ENCODE data around the gene SNX30.
"Not testable (repeated sequence)": the region's sequence is repeated elsewhere in the genome, so short reads cannot be mapped to it uniquely, and the experiment has no call there.

SNX30 gene

DNA sequence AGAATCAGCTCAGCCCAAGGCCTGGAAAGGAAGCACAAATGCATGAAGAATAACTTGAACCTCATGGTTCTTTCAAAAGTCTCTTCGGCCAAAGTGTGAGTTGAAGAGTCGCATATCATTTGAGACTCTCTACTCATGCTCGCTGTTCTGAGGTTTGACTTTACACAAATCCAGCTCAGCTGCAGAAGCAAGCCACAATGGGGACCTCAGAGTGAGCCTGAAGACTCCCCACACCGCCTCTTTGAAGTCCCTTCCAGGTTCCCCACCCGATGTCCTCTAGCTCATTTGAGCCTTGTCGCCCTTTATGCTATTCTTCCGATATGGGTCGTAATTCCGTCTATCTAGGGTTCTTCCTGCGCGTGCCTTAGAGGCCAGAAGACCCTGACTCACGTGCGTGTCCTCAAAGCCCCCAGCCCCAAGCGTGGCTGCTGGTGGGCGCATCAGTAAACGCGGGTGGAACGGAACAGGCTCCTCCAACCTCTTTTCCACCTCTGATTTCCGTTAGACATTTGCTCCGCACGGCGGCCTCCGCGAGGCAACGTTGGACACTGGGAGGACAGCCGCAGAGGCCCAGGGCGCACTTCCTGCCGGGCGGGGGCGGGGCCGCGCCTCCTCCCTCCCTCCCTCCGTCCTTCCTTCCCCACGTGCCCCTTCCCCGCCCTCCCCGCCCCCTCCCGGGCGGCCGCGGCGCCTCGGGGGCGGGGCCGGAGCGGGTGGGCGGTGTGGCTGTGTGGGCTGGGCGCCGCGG lies at the start of gene SNX30:
Gene SNX30 (plus strand): TSS at position 745 of the 748 bp plus-strand sequence. CDS start 242 bp downstream, outside the sequence.
- peak; percentile 91 for DNase-seq
- in situ Hi-C loops (cut with MboI; ENCODE audit: low pct_unique_long_range_greater_than_20kb, low sequenced_read_pairs), result no loop called here

GRCh38 chr9:112703304-112703703 lies 47.3 kb upstream of the SNX30 start:
- in situ Hi-C loops (cut with MboI; ENCODE audit: low pct_unique_long_range_greater_than_20kb, low sequenced_read_pairs), result loop anchor here (25.0 kb wide), 1 partner anchor 616 kb away; no protein-coding TSS in a partner anchor
- DNase-seq, result no peak

DNA sequence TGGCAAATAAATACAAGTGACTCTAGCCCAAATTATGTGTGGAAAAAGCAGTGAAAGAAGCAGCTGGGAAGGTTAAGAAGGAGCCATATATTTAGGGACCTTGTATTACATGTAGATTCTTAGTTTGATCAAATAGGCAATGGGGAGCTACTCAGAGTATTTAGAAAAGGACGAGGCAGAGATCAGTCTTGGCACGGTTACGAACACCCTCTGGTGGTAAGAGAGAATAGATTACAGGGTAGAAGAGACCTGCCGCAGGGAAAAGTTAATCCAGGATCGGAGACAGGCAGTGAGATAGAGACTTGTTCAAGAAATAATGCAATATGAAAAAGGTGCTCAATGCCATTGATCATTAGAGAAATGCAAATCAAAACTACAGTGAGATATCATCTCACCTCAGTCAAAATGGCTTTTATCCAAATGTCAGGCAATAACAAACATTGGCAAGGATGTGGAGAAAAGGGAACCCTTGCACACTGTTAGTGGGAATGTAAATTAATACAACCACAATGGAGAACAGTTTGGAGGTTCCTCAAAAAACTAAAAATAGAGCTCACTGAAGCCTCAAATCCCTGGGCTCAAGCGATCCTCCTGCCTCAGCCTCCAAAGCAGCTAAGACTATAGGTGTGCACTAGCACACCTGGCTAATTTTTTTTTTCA lies 44.7 kb upstream of the SNX30 start:
- DNase-seq, result peak; percentile 30

GRCh38 chr9:112711050-112711689 lies 39.4 kb upstream of the SNX30 start:
- DNase-seq, result peak; percentile 37
- in situ Hi-C loops (cut with MboI; ENCODE audit: low pct_unique_long_range_greater_than_20kb, low sequenced_read_pairs), result loop anchor here (25.0 kb wide), 1 partner anchor 624 kb away; no protein-coding TSS in a partner anchor

More for the DNA sequence above, 44.7 kb upstream of the SNX30 start:
- in situ Hi-C loops (cut with MboI; ENCODE audit: low pct_unique_long_range_greater_than_20kb, low sequenced_read_pairs), result loop anchor here (25.0 kb wide), 1 partner anchor 619 kb away; no protein-coding TSS in a partner anchor

DNA sequence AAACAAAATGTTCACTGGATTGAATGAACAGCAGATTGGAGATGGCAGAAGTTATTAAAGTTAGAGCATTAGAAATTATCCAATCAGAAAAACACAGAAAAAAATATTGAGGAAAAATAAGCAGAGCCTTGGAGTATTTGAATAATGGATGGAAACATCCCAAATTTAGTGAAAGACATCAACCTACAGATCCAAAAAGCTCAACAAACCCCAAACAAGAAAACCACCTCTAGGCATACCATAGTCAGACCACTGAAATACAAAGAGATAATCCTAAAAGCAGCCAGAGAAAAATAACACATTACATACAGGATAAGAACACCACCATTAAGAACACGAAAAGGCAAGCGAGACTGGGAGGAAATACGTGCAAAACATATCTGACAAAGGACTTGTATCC lies 37.9 kb upstream of the SNX30 start:
- DNase-seq, result no peak
- in situ Hi-C loops (cut with MboI; ENCODE audit: low pct_unique_long_range_greater_than_20kb, low sequenced_read_pairs), result loop anchor here (25.0 kb wide), 1 partner anchor 625 kb away; no protein-coding TSS in a partner anchor

DNA sequence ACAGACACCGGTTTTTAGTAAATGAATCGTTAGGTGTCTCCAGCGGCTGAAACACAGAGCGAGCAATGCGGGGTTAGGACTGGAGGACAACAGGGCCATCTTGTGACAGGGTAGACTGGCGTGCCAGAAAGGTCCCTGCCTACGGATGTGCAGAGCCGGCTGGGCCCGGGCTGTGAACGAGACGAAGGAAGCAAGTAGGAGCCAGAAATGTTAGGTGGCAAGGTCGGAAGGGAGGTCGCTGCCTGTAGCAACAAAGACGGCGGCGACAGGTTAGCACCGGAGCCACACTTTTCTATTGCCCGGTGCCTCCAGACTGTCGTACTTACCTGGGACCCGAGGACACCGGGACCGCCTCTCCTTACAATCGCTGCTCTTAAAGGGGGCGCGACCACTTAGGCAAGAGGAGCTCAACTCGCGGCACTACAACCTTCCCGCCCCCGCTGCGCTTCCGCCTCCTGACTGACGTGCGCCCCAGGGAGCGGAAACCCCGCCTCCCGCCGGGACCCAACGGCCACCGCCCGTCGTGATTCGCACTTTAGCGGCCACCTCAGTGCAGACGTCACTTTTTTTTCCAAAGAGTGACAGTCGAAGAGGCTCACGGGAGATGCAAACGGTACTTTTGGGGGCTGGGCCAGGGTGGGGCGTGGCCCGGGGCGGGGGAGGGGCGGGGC lies 32.8 kb upstream of the SNX30 start, which contains the start of gene INIP:
Gene INIP (minus strand): TSS at position 457 of the 671 bp plus-strand sequence. CDS start 1,632 bp downstream, outside the sequence.
- DNase-seq, result peak; percentile 99
- in situ Hi-C loops (cut with MboI; ENCODE audit: low pct_unique_long_range_greater_than_20kb, low sequenced_read_pairs), result loop anchor here (25.0 kb wide), 1 partner anchor 630 kb away; no protein-coding TSS in a partner anchor

- in situ Hi-C loops (cut with MboI; ENCODE audit: low pct_unique_long_range_greater_than_20kb, low sequenced_read_pairs), result loop anchor here (25.0 kb wide), 1 partner anchor 632 kb away; no protein-coding TSS in a partner anchor
- DNase-seq, result no peak
Measured at GRCh38 chr9:112719241-112719691, 31.3 kb upstream of the SNX30 start.

DNA sequence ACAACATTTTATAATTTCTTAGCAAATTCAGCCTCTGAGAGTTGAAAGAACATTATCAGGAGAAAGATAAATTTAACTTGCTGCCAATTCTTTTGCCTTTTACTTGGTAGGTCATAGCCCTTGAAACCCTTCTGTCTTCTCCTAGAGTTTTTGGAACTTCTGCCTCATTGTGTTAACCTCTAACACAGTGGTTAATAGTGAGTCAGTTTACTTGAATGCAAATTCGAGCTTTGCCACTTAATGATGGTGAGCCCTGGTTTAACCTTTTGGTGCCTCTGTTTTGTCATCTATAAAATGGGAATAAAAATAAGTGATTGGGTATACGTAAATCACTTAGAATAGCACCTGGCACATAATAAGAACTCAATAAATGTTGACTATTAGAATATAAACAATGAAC lies 30.9 kb upstream of the SNX30 start:
- no peak for DNase-seq
- in situ Hi-C loops (cut with MboI; ENCODE audit: low pct_unique_long_range_greater_than_20kb, low sequenced_read_pairs), result loop anchor here (25.0 kb wide), 1 partner anchor 632 kb away; no protein-coding TSS in a partner anchor

DNA sequence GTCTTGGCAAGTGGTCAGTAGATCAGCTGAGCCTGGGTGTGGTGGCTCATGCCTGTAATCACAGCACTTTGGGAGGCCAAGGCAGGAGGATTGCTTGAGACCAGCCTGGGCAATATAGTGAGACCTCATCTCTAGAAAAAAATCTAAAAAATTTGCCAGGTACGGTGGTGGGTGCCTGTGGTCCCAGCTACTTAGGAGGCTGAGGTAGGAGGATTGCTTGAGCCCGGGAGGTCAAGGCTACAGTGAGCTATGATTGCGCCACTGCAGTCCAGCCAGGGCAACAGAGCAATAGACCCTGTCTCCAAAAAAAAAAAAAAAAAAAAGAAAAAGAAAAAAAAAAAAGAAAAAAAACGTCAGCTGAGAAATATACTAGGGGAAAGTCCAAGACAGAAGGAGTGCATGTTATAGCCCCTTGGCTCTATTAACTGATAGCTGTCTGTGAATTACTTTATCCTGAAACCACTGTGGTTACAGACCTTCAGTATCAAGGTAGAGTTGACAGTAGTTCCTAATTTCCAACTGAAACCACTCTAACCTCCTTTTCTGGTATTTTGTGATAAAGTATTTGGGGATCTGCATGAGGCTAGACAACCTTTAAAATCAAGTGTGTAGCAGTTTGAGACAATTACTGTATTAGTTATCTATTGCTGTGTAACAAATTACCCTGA lies 30.3 kb upstream of the SNX30 start:
- in situ Hi-C loops (cut with MboI; ENCODE audit: low pct_unique_long_range_greater_than_20kb, low sequenced_read_pairs), result loop anchor here (25.0 kb wide), 1 partner anchor 633 kb away; no protein-coding TSS in a partner anchor

GRCh38 chr9:112722749-112723148 lies 27.8 kb upstream of the SNX30 start:
- in situ Hi-C loops (cut with MboI; ENCODE audit: low pct_unique_long_range_greater_than_20kb, low sequenced_read_pairs), result loop anchor here (25.0 kb wide), 1 partner anchor 635 kb away; no protein-coding TSS in a partner anchor
- DNase-seq, result not testable (repeated sequence)

More for the DNA sequence above, 30.3 kb upstream of the SNX30 start:
- DNase-seq, result no peak

DNA sequence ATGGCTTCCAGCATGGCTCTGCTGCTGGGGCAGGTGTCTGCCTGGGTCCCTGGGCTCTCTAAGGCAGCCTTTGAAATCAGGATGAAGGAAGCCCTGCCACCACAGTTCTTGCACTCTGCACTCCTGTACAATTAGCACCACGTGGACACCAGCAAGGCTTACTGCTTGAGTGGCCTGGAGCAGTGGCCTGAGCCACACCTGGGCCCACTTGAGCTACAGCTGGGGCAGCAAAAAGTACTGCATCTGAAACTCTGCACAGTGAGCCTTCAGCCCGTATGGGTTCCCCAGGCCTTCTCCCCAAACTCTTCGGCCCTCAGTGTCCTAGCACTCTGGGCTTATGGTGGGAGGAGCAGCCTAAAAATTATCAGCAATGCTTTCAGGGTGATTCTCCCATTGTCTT lies 24.6 kb upstream of the SNX30 start:
- no peak for DNase-seq
- in situ Hi-C loops (cut with MboI; ENCODE audit: low pct_unique_long_range_greater_than_20kb, low sequenced_read_pairs), result no loop called here

DNA sequence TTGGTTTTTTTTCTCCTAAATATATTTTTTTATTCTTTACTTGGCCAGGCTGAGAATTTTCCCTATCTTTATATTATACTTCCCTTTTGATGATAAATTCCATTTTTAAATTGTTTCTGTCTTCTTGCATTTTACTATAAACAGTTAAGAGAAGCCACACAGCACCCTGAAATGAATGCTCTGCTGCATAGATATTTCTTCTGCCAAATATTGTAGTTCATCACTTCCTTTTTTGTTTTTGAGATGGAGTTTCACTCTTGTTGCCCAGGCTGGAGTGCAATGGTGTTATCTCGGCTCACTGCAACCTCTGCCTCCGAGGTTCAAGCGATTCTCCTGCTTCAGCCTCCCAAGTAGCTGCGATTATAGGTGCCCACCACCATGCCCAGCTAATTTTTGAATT lies 24.1 kb upstream of the SNX30 start:
- no peak for DNase-seq
- in situ Hi-C loops (cut with MboI; ENCODE audit: low pct_unique_long_range_greater_than_20kb, low sequenced_read_pairs), result no loop called here

- DNase-seq, result no peak
- in situ Hi-C loops (cut with MboI; ENCODE audit: low pct_unique_long_range_greater_than_20kb, low sequenced_read_pairs), result no loop called here
Measured at GRCh38 chr9:112728401-112728800, 22.2 kb upstream of the SNX30 start.

DNA sequence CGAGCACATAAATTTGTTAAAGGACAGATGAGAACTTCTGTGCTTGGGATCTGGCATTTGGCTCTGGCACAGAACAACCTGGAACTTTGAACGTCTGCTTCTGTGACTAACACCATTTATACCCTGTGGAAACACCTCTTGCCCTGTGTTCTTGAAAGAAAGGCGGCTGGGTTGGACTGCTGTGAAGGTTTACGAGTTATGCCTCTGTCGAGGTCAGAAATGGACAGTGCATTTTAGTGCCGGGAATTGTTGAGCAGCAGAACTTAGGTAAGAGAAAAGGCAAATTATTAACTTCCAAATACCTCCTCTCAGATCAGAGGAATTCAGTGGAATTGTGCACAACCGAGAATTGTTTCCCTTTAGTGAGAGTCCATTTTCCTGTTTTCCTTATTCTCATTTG lies 18.6 kb upstream of the SNX30 start:
- DNase-seq, result no peak
- in situ Hi-C loops (cut with MboI; ENCODE audit: low pct_unique_long_range_greater_than_20kb, low sequenced_read_pairs), result no loop called here

- DNase-seq, result no peak
- in situ Hi-C loops (cut with MboI; ENCODE audit: low pct_unique_long_range_greater_than_20kb, low sequenced_read_pairs), result no loop called here
Measured at GRCh38 chr9:112734892-112735291, 15.7 kb upstream of the SNX30 start.

- DNase-seq, result no peak
- in situ Hi-C loops (cut with MboI; ENCODE audit: low pct_unique_long_range_greater_than_20kb, low sequenced_read_pairs), result no loop called here
Measured at GRCh38 chr9:112743216-112743836, 7.2 kb upstream of the SNX30 start.

DNA sequence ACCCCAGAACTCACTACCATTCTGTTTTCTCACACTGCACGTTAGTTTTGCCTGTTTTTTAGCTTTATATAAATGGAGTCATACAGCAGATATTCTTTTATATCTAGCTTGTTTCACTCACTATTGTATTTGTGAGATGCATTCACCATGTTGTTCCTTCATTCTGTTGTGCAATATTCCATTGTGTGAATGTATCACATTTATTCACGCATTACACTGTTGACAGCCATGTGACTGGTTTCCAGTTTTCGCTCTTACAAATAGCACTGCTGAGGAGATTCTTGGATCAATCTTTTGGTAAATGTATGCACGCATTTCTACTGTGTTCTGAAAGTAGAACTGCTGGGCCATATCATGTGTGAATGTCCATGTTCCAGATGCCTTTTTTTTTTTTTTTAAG lies 6.4 kb upstream of the SNX30 start:
- DNase-seq, result no peak
- in situ Hi-C loops (cut with MboI; ENCODE audit: low pct_unique_long_range_greater_than_20kb, low sequenced_read_pairs), result no loop called here

DNA sequence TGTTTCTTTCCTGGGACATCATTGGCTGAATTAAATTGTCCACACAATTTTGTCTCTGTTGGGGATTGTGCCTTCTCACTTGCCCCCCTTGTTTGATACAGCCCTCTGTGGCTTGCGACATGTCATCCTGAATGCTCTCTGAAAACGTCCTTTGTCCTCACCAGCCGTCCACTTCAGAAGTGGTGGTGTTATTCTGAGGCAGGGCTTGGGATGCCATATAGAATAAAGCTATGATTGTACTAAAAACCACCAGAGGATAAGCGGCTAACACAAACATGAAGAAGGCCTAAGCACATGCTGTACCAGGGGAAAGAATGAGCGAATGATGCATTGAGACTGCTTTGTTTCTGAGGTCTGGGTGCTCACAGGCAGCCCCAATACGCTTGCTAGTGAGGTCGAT lies 3.5 kb upstream of the SNX30 start:
- in situ Hi-C loops (cut with MboI; ENCODE audit: low pct_unique_long_range_greater_than_20kb, low sequenced_read_pairs), result no loop called here
- no peak for DNase-seq
